GM23338 (cell line): ENCODE data around the gene PIPOX. TPM values are rescaled to one million over a fixed set of nuclear protein-coding genes. Genes with fewer than 3 reads are reported as not detected.

Experiments
- ATAC-seq: fragments of 200-7000 bp; cut with Tn5 transposase; 3 replicates; pipeline ENCODE4 v1.9.1; 2020
- DNase-seq: peaks from one replicate; pipeline ENCODE4 v3.0.0-alpha.2; 2015; ENCODE audit warnings: low spot score
- H2AFZ ChIP-seq: fragments of 200-600 bp; sonication (generic); 2 replicates; pipeline ENCODE4 v1.8.0; 2016; ENCODE audit warnings: antibody characterized with exemption, mild to moderate bottlenecking, moderate library complexity
- H3F3A ChIP-seq: fragments of 200-600 bp; sonication (generic); replicated peaks from 2 replicates; pipeline ENCODE4 v1.8.0; 2017; ENCODE audit warnings: antibody characterized with exemption, mixed run types, low read depth
- H3K27ac ChIP-seq: fragments of 200-600 bp; sonication (generic); 2 replicates; pipeline ENCODE4 v1.6.1; 2016; ENCODE audit warnings: low read depth
- H3K27me3 ChIP-seq: fragments of 200-600 bp; sonication (generic); 2 replicates; pipeline ENCODE4 v1.8.0; 2016; ENCODE audit warnings: mild to moderate bottlenecking, mixed run types, moderate library complexity; ENCODE audit not compliant: insufficient read depth
- H3K36me3 ChIP-seq: fragments of 200-600 bp; sonication (generic); 2 replicates; pipeline ENCODE4 v1.8.0; 2016; ENCODE audit warnings: mild to moderate bottlenecking; ENCODE audit not compliant: insufficient read depth
- H3K4me1 ChIP-seq: fragments of 200-600 bp; sonication (generic); 2 replicates; pipeline ENCODE4 v1.8.0; 2016; ENCODE audit warnings: mild to moderate bottlenecking, moderate library complexity; ENCODE audit not compliant: insufficient read depth
- H3K4me2 ChIP-seq: fragments of 200-600 bp; sonication (generic); 2 replicates; pipeline ENCODE4 v1.7.1; 2017; ENCODE audit warnings: mixed run types
- H3K4me3 ChIP-seq: fragments of 200-600 bp; sonication (generic); 2 replicates; pipeline ENCODE4 v1.6.1; 2016; ENCODE audit warnings: mixed run types
- H3K79me2 ChIP-seq: fragments of 200-600 bp; sonication (generic); replicated peaks from 2 replicates; pipeline ENCODE4 v1.8.0; 2017; ENCODE audit warnings: mild to moderate bottlenecking; ENCODE audit not compliant: insufficient read depth
- H3K9me2 ChIP-seq: fragments of 200-600 bp; sonication (generic); 2 replicates; pipeline ENCODE4 v1.8.0; 2017; ENCODE audit not compliant: insufficient read depth
- H4K20me1 ChIP-seq: fragments of 200-600 bp; sonication (generic); replicated peaks from 2 replicates; pipeline ENCODE4 v1.8.0; 2017; ENCODE audit warnings: mild to moderate bottlenecking; ENCODE audit not compliant: insufficient read depth
- H3K27ac Mint-ChIP-seq: 2 replicates; pipeline ENCODE4 v1.8.0; 2020; ENCODE audit warnings: inconsistent platforms, mild to moderate bottlenecking, moderate library complexity, mixed read lengths
- H3K27me3 Mint-ChIP-seq: 3 replicates; pipeline ENCODE4 v1.8.0; 2022; ENCODE audit warnings: low read depth, mild to moderate bottlenecking, moderate library complexity, mixed read lengths, inconsistent platforms; ENCODE audit not compliant: insufficient read depth, poor library complexity
- H3K36me3 Mint-ChIP-seq: 3 replicates; pipeline ENCODE4 v1.8.0; 2021; ENCODE audit warnings: low read depth, mild to moderate bottlenecking, inconsistent platforms, moderate library complexity, mixed read lengths
- H3K4me1 Mint-ChIP-seq: 3 replicates; pipeline ENCODE4 v1.8.0; 2020; ENCODE audit warnings: mild to moderate bottlenecking, inconsistent platforms, mixed read lengths
- H3K4me3 Mint-ChIP-seq: 3 replicates; pipeline ENCODE4 v1.8.0; 2021; ENCODE audit warnings: moderate library complexity, mild to moderate bottlenecking, inconsistent platforms, mixed read lengths
- H3K9me3 Mint-ChIP-seq: 3 replicates; pipeline ENCODE4 v1.8.0; 2020; ENCODE audit warnings: moderate library complexity, mild to moderate bottlenecking, inconsistent platforms, mixed read lengths
- CREB1 ChIP-seq: fragments of 250-450 bp; sonication (Bioruptor Pico); IDR thresholded peaks from 2 replicates; pipeline ENCODE4 v1.5.0; 2020; ENCODE audit warnings: low read depth, mild to moderate bottlenecking, moderate library complexity
- ETS1 ChIP-seq: IDR thresholded peaks from 2 replicates; pipeline ENCODE4 v1.6.1; 2016; ENCODE audit warnings: antibody characterized with exemption
- EZH2phosphoT487 ChIP-seq: fragments of 200-600 bp; sonication (generic); IDR thresholded peaks from one replicate; pipeline ENCODE4 v1.8.1; 2018; ENCODE audit warnings: antibody characterized with exemption; ENCODE audit not compliant: unreplicated experiment
- JUNB ChIP-seq: IDR thresholded peaks from one replicate; pipeline ENCODE4 v1.6.1; 2016; ENCODE audit warnings: antibody characterized with exemption; ENCODE audit not compliant: unreplicated experiment
- NANOG ChIP-seq: IDR thresholded peaks from 2 replicates; pipeline ENCODE4 v1.6.1; 2016; ENCODE audit warnings: antibody characterized with exemption, borderline replicate concordance
- POLR2AphosphoS5 ChIP-seq: IDR thresholded peaks from 2 replicates; pipeline ENCODE4 v1.6.1; 2016; ENCODE audit warnings: antibody characterized with exemption, low read depth
- STAT1 ChIP-seq: IDR thresholded peaks from one replicate; pipeline ENCODE4 v1.6.1; 2016; ENCODE audit warnings: antibody characterized with exemption; ENCODE audit not compliant: unreplicated experiment
- ZNF114 ChIP-seq: fragments of 250-450 bp; sonication (Bioruptor Pico); IDR thresholded peaks from 2 replicates; pipeline ENCODE4 v1.5.0; 2020; ENCODE audit warnings: mild to moderate bottlenecking, moderate library complexity
- ZNF331 ChIP-seq: fragments of 250-450 bp; sonication (Bioruptor Pico); IDR thresholded peaks from 2 replicates; pipeline ENCODE4 v1.5.0; 2020; ENCODE audit warnings: low read depth, mild to moderate bottlenecking, moderate library complexity
- polyA plus RNA-seq: library from polyadenylated mRNA; unstranded; fragments of >200 nt; fragmentation: Nextera tagmentation; extraction: Ambion mirVana; gene quantifications from 2 replicates; pipeline ENCODE4 v1.2.1, GENCODE V29; 2016
- total RNA-seq: library from RNA; depleted of rRNA; stranded (reverse); fragments of >200 nt; shearing (Covaris generic); gene quantifications from 2 replicates; pipeline ENCODE4 v1.2.3, GENCODE V29; 2014
- TF ChIP-seq, protein P1 (sequence below), 2 experiments: fragments of 200-600 bp in 1 of 2; sonication (generic) in 1 of 2; conservative IDR thresholded peaks; 2 replicates each; pipeline versions ENCODE4 v1.5.1 to v1.6.1; 2016 to 2017; ENCODE audit warnings: antibody characterized with exemption in 2 of 2, low read depth in 2 of 2, mild to moderate bottlenecking in 2 of 2, moderate library complexity in 1 of 2
- TF ChIP-seq, protein P2 (sequence below): IDR thresholded peaks from one replicate; pipeline ENCODE4 v1.6.1; 2018; ENCODE audit warnings: antibody characterized with exemption; ENCODE audit not compliant: unreplicated experiment

Gene PIPOX
- total and polyA plus RNA-seq, 2 experiments from 2014 or later = 22.6 to 34.6 TPM

GRCh38 chr17:29058391-29058790 lies 15.4 kb downstream of the PIPOX start (continued):
- TF ChIP-seq, protein P1, sequence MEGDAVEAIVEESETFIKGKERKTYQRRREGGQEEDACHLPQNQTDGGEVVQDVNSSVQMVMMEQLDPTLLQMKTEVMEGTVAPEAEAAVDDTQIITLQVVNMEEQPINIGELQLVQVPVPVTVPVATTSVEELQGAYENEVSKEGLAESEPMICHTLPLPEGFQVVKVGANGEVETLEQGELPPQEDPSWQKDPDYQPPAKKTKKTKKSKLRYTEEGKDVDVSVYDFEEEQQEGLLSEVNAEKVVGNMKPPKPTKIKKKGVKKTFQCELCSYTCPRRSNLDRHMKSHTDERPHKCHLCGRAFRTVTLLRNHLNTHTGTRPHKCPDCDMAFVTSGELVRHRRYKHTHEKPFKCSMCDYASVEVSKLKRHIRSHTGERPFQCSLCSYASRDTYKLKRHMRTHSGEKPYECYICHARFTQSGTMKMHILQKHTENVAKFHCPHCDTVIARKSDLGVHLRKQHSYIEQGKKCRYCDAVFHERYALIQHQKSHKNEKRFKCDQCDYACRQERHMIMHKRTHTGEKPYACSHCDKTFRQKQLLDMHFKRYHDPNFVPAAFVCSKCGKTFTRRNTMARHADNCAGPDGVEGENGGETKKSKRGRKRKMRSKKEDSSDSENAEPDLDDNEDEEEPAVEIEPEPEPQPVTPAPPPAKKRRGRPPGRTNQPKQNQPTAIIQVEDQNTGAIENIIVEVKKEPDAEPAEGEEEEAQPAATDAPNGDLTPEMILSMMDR (conservative IDR thresholded peaks at IDR 0.05; ENCODE audit: low read depth in 2 of 2) = no peak
- TF ChIP-seq ETS1 = no peak
- no peak for TF ChIP-seq NANOG
- no peak for TF ChIP-seq JUNB
- no peak for TF ChIP-seq ZNF114 (CRISPR knock-in tag)
- TF ChIP-seq EZH2phosphoT487 = no peak
- TF ChIP-seq CREB1 (CRISPR knock-in tag) = no peak
- TF ChIP-seq POLR2AphosphoS5 = no peak
- no peak for TF ChIP-seq ZNF331 (CRISPR knock-in tag)
- no peak for TF ChIP-seq STAT1

- H3K4me1 Mint-ChIP-seq = peaks cover 40% of the 10 kb centered on the region
- H3K4me3 Mint-ChIP-seq = no peak overlapping the region; the same call in 2 of the 3 replicates
- Histone ChIP-seq H3K27ac (no peak overlapping the region), H3K4me2 (no peak overlapping the region), H3K4me3 (no peak overlapping the region), H3F3A (no peaks in the 10 kb centered on the region; the same call in 1 of the 2 replicates), H3K4me1 (peaks cover 34% of the 10 kb centered on the region), H3K9me2 (no peaks in the 10 kb centered on the region; the same call in 1 of the 2 replicates), H2AFZ (no peak overlapping the region), H3K36me3 (no peaks in the 10 kb centered on the region), H4K20me1 (no peaks in the 10 kb centered on the region), H3K27me3 (no peaks in the 10 kb centered on the region), H3K79me2 (no peaks in the 10 kb centered on the region)
- H3K27me3 Mint-ChIP-seq = peaks cover 13% of the 10 kb centered on the region
- ATAC-seq = no peak
- H3K36me3 Mint-ChIP-seq = peaks cover 6% of the 10 kb centered on the region; the same call in 2 of the 3 replicates
- DNase-seq = no peak
- H3K9me3 Mint-ChIP-seq = no peaks in the 10 kb centered on the region; the same call in 2 of the 3 replicates
- H3K27ac Mint-ChIP-seq = no peak overlapping the region
- TF ChIP-seq ETS1 (no peak), CREB1 (CRISPR knock-in tag) (no peak), JUNB (no peak), NANOG (no peak), EZH2phosphoT487 (no peak), STAT1 (no peak), ZNF114 (CRISPR knock-in tag) (no peak)
- TF ChIP-seq, protein P1 (conservative IDR thresholded peaks at IDR 0.05; ENCODE audit: low read depth in 2 of 2) = no peak
- TF ChIP-seq, protein P2, sequence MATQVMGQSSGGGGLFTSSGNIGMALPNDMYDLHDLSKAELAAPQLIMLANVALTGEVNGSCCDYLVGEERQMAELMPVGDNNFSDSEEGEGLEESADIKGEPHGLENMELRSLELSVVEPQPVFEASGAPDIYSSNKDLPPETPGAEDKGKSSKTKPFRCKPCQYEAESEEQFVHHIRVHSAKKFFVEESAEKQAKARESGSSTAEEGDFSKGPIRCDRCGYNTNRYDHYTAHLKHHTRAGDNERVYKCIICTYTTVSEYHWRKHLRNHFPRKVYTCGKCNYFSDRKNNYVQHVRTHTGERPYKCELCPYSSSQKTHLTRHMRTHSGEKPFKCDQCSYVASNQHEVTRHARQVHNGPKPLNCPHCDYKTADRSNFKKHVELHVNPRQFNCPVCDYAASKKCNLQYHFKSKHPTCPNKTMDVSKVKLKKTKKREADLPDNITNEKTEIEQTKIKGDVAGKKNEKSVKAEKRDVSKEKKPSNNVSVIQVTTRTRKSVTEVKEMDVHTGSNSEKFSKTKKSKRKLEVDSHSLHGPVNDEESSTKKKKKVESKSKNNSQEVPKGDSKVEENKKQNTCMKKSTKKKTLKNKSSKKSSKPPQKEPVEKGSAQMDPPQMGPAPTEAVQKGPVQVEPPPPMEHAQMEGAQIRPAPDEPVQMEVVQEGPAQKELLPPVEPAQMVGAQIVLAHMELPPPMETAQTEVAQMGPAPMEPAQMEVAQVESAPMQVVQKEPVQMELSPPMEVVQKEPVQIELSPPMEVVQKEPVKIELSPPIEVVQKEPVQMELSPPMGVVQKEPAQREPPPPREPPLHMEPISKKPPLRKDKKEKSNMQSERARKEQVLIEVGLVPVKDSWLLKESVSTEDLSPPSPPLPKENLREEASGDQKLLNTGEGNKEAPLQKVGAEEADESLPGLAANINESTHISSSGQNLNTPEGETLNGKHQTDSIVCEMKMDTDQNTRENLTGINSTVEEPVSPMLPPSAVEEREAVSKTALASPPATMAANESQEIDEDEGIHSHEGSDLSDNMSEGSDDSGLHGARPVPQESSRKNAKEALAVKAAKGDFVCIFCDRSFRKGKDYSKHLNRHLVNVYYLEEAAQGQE = no peak
Observed at GRCh38 chr17:29059281-29059680, 16.3 kb downstream of the PIPOX start.
